Adipocyte (in vitro differentiated cells): ENCODE results near the gene CIBAR2.
"Not testable (repeated sequence)": the region's sequence is repeated elsewhere in the genome, so short reads cannot be mapped to it uniquely, and the experiment has no call there.

Experiments
- DNase-seq: peaks from one replicate; pipeline ENCODE4 v3.0.0-alpha.2; 2015; ENCODE audit warnings: low read depth
- H3K27me3 ChIP-seq: replicated peaks from 2 replicates; pipeline ENCODE4 v1.7.0; 2013; ENCODE audit warnings: mild to moderate bottlenecking, low read length, moderate library complexity; ENCODE audit not compliant: control insufficient read depth, insufficient read depth
- H3K36me3 ChIP-seq: 2 replicates; pipeline ENCODE4 v1.7.0; 2013; ENCODE audit warnings: low read length, mild to moderate bottlenecking, moderate library complexity; ENCODE audit not compliant: control insufficient read depth, insufficient read depth, severe bottlenecking
- H3K4me1 ChIP-seq: 2 replicates; pipeline ENCODE4 v1.7.0; 2013; ENCODE audit warnings: mild to moderate bottlenecking, low read length, moderate library complexity; ENCODE audit not compliant: control insufficient read depth, insufficient read depth
- H3K4me3 ChIP-seq: 2 replicates; pipeline ENCODE4 v1.7.0; 2013; ENCODE audit warnings: mild to moderate bottlenecking, low read length, moderate library complexity
- H3K9ac ChIP-seq: 2 replicates; pipeline ENCODE4 v1.7.0; 2013; ENCODE audit warnings: mild to moderate bottlenecking, low read length, moderate library complexity
- H3K9me3 ChIP-seq: 2 replicates; pipeline ENCODE4 v1.7.0; 2013; ENCODE audit warnings: mild to moderate bottlenecking, low read length, moderate library complexity; ENCODE audit not compliant: control insufficient read depth

Gene CIBAR2

GRCh38 chr16:85054321-85054720 lies 58.0 kb downstream of the CIBAR2 start:
- H3K9me3 ChIP-seq, H3K9ac ChIP-seq, H3K27me3 ChIP-seq, DNase-seq, H3K4me3 ChIP-seq, H3K36me3 ChIP-seq: not testable (repeated sequence)
- H3K4me1 ChIP-seq: peaks cover 39% of the 10 kb centered on the region

DNA sequence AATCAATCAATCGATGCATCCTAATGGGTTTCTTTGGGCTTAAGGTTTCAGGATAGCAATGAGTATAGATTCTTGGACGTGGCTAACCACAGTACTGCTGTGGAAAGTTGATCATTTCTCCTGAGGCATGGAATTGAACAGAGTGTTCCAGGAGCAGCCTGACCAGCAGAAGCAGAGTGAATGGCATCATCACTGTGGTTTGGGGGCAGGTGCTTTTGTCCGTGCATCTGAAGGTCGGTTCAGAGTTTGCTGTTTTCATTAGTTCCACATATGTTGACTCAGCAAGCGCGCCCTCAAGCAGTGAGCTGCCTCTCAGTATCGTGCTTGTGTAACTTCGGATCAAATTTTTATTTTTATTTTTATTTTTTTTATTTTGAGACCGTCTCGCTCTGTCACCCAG lies 59.7 kb downstream of the CIBAR2 start:
- no peaks in the 10 kb centered on the region for H3K36me3 ChIP-seq
- no peak overlapping the region for H3K4me3 ChIP-seq
- no peaks in the 10 kb centered on the region for H3K27me3 ChIP-seq
- DNase-seq: no peak
- no peaks in the 10 kb centered on the region for H3K9me3 ChIP-seq
- peaks cover 39% of the 10 kb centered on the region for H3K4me1 ChIP-seq
- H3K9ac ChIP-seq: no peak overlapping the region

DNA sequence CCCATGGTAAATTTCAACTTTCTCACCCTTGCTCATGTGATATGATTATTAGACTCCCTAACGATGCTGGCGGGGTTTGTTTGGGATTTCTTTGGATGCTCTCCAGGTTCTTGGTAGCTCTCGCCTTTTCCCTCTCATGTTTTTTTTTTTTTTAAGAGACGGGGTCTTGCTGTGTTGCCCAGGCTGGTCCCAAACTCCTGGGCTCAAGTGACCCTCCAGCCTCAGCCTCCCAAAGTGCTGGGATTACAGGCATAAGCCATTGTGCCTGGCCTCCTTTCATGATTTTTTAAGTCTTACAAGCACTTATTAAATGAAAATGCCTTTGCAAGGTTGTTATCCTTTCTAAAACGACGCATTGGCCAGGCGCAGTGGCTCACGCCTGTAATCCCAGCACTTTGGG lies 60.6 kb downstream of the CIBAR2 start:
- Histone ChIP-seq H3K27me3 (no peaks in the 10 kb centered on the region), H3K36me3 (no peaks in the 10 kb centered on the region), H3K4me1 (peaks cover 39% of the 10 kb centered on the region), H3K9me3 (no peaks in the 10 kb centered on the region), H3K9ac (no peak overlapping the region), H3K4me3 (no peak overlapping the region)
- no peak for DNase-seq

DNA sequence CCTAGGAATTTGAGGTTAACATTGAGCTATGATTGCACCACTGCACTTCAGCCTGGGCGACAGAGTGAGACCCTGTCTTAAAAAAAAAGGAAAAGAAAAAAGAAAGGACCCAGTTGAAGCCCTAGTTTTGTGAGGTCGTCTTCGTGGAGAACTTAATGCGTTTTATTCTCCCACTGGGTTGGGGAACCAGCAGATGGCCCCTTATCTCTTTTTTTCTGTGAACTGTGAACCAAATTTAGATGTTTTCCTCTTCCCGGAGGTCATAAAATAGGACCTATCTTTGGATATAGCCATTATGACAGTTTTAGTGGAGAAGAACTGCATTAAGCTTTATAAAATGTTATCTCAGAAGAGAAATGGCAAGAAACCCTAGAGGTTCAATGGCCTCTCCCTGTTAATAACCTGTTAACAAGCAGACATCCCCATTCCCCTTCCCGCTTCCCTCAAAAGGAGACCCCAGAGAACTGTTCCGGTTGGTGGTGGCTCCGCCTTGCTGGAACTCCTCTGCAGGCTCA lies 61.1 kb downstream of the CIBAR2 start:
- peak overlapping the region; percentile 62 for H3K4me3 ChIP-seq
- DNase-seq: no peak
- H3K27me3 ChIP-seq: no peaks in the 10 kb centered on the region
- peak overlapping the region; percentile 44 for H3K9ac ChIP-seq
- H3K4me1 ChIP-seq: peaks cover 35% of the 10 kb centered on the region
- H3K36me3 ChIP-seq: no peaks in the 10 kb centered on the region
- no peaks in the 10 kb centered on the region for H3K9me3 ChIP-seq

DNA sequence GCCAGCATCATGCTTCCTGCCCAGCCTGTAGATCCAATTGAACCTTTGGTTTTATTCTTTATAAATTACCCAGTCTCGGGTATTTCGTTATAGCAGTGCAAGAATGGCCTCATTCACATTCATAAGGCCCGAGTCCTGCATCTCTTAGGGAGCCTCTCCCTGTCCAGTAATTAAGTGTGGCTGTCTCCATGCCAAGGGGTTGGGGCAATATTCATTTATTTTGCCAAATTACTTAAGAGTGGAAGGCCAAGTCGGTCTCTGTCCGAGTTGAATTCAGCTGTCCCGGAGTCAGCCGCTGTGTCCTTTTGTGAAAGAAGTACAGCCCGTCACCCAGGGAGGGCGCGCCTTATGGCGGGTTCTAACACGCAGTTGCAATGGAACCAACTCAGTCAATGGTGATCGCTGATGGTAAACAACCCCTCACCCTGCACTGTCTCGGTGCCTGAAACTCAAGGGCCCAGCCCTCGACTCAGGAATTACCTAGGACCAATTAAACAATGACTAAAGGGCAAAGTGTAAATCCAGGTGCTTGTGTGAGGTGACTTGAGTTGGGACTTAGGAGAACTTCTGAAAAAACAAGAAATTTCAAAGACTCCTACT lies 62.5 kb downstream of the CIBAR2 start:
- Histone ChIP-seq H3K9me3 (no peaks in the 10 kb centered on the region), H3K36me3 (no peaks in the 10 kb centered on the region), H3K4me1 (peaks cover 22% of the 10 kb centered on the region), H3K27me3 (no peaks in the 10 kb centered on the region), H3K9ac (no peak overlapping the region), H3K4me3 (no peak overlapping the region)
- no peak for DNase-seq

DNA sequence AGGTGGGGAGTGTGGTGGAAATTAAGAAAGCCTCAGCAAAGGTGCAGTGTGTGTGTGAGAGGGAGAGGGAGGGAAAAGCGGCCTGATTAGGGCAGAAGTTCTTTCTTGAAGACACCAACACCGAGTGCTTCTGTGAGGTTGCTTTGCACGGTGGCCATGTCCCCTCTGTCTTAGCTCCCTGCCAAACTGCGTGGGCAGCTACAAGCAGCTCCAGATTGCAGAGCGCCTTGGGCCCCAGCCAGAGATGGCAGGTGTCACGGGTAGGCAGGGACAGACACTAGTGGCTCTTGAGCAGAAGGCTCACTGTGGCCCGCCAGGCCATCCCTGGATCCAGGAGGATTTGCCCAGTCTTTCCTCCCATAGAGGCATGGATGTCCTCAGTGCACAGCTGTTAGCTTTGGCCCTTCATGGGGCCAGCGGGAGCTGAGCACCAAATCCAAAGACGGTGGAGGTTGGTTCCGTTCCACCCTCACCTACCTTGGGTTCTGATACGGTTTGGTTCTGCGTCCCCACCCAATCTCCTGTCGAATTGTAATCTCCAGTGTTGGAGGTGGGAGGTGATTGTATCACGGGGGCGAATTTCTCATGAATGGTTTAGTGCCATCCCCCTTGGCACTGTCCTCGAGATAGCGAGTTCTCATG lies 63.2 kb downstream of the CIBAR2 start:
- Histone ChIP-seq H3K4me1 (peaks cover 20% of the 10 kb centered on the region), H3K36me3 (no peaks in the 10 kb centered on the region), H3K27me3 (no peaks in the 10 kb centered on the region), H3K9ac (no peak overlapping the region), H3K4me3 (no peak overlapping the region), H3K9me3 (no peaks in the 10 kb centered on the region)
- no peak for DNase-seq
